ENCODE measurements around the gene PARVA.

GRCh38 chr11:12581416-12581815, 204.0 kb downstream of the PARVA start:
- TF ChIP-seq POLR2A (IDR thresholded peaks at IDR 0.05; ENCODE audit: low read depth, low read length) = no peak
- TF ChIP-seq POLR2AphosphoS5 (IDR thresholded peaks at IDR 0.05; ENCODE audit: low read depth, low read length) = no peak
- TF ChIP-seq TAF1 (IDR thresholded peaks at IDR 0.05; ENCODE audit: borderline replicate concordance, low read depth, low read length) = no peak
